ENCODE data around the gene ZNF292. TPM values are rescaled to one million over a fixed set of nuclear protein-coding genes. Genes with fewer than 3 reads are reported as not detected.
A peak's percentile ranks its signal among the peaks of the same experiment; 100 is the strongest.

Gene ZNF292
- total RNA-seq, 1 donor from 2014 or later: 12.5 TPM

- no peak overlapping the region for H3K4me3 ChIP-seq (ENCODE audit: low read depth, low read length)
- no peak for DNase-seq (ENCODE audit: low read depth)
- no peak for TF ChIP-seq CTCF (conservative IDR thresholded peaks at IDR 0.05; ENCODE audit: low read depth, low read length)
Measured at GRCh38 chr6:87212596-87212995, 57.2 kb downstream of the ZNF292 start.

- DNase-seq (ENCODE audit: low read depth): peak; percentile 15
Measured at GRCh38 chr6:87213364-87213763, 58.0 kb downstream of the ZNF292 start.

DNA sequence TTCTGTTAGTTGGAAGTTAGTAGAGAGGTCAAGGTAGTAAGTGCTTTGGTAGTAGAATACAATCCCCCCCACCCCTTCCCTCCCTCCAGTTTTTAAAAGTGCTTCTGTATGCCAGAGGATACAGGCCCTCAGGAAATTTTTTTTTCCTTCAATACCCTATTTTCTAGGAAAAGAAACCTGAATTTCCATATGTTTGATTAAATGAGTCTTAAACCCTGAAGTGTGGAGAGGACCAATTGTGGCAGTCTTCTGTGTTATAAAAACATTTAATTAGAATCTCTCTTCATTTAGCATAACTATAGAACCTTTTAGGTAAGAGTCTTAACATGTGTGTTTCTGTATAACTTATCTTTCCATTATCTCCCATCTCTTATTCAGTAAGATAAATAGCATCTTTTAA is 59.5 kb downstream of the ZNF292 start:
- no peak overlapping the region for H3K4me3 ChIP-seq (ENCODE audit: low read depth, low read length)
- no peak for DNase-seq (ENCODE audit: low read depth)
- TF ChIP-seq CTCF (conservative IDR thresholded peaks at IDR 0.05; ENCODE audit: low read depth, low read length): no peak

More at GRCh38 chr6:87213364-87213763, 58.0 kb downstream of the ZNF292 start:
- no peak for TF ChIP-seq CTCF (conservative IDR thresholded peaks at IDR 0.05; ENCODE audit: low read depth, low read length)
- no peak overlapping the region for H3K4me3 ChIP-seq (ENCODE audit: low read depth, low read length)

DNA sequence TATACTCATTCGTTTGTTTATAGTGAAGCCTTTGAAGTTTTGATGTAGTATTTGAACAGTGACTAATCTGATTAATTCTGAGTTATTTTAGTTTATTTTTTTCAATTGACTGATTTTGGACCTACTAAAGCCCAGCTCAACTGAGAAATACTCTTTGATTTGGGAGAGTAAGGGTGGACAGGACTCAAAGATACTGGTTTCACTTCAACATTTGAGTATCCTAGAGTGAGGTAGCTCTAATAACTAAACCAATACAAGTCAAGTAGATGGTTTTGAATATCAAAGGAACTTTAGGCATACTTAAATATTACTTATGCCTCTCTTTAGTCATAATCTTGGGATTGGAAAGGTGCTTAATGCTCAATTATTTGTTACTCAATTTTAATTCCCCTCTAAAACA is 65.6 kb downstream of the ZNF292 start:
- no peak for TF ChIP-seq CTCF (conservative IDR thresholded peaks at IDR 0.05; ENCODE audit: low read depth, low read length)
- DNase-seq (ENCODE audit: low read depth): no peak
- H3K4me3 ChIP-seq (ENCODE audit: low read depth, low read length): no peak overlapping the region

DNA sequence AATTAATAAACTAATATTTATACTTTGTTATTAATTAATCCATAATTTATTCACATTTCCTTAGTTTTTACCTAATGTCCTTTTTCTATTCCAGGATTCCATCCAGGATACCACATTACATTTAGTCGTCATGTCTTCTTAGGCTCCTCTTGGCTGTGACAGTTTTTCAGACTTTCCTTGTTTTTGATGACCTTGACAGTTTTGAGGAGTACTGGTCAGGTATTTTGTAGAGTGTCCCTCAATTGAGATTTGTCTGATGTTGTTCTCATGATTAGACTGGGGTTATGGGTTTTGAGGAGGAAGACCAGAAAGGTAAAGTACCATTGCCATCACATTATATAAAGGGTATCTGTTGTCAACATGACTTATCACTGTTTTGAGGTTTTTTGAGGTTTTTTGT is 67.3 kb downstream of the ZNF292 start:
- TF ChIP-seq CTCF (conservative IDR thresholded peaks at IDR 0.05; ENCODE audit: low read depth, low read length): no peak
- no peak overlapping the region for H3K4me3 ChIP-seq (ENCODE audit: low read depth, low read length)
- DNase-seq (ENCODE audit: low read depth): no peak

DNA sequence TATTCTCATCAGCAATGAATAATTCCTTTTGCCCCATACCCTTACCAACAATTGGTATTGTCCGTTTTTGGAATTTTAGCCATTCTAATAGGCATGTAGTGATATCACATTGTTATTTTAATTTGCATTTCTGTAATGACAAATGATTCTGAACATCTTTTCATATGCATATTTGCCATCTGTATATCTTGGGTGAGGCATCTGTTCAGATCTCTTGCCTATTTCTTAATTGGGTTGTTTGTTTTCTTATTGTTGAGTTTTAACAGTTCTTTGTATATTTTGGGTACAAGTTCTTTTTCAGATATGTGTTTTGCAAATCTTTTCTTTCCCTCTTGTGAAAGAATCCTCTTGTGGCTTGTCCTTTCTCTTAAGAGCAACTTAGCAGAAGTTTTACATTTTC is 69.6 kb downstream of the ZNF292 start:
- DNase-seq (ENCODE audit: low read depth): no peak
- no peak overlapping the region for H3K4me3 ChIP-seq (ENCODE audit: low read depth, low read length)
- no peak for TF ChIP-seq CTCF (conservative IDR thresholded peaks at IDR 0.05; ENCODE audit: low read depth, low read length)

- no peak for TF ChIP-seq CTCF (conservative IDR thresholded peaks at IDR 0.05; ENCODE audit: low read depth, low read length)
- no peak overlapping the region for H3K4me3 ChIP-seq (ENCODE audit: low read depth, low read length)
- no peak for DNase-seq (ENCODE audit: low read depth)
Measured at GRCh38 chr6:87225511-87225910, 70.1 kb downstream of the ZNF292 start.
